Activated CD4-positive, CD25-positive, alpha-beta regulatory T cell treated with anti-CD3 and anti-CD28 coated beads, Interleukin-2, amount 50 U/mL, for 24 hours (primary cell): ENCODE measurements around the gene UMOD.
"Not testable (repeated sequence)": the region's sequence is repeated elsewhere in the genome, so short reads cannot be mapped to it uniquely, and the experiment has no call there.

ENCODE experiments used
- ATAC-seq, 2 donors: fragments of 150-1000 bp; cut with Tn5 transposase; one replicate each; pipeline ENCODE4 v1.10.0; 2021; ENCODE audit warnings: mild to moderate bottlenecking in 1 of 2, moderate library complexity in 1 of 2

Gene UMOD

GRCh38 chr16:20363191-20363590 lies 10.7 kb upstream of the UMOD start:
- ATAC-seq: no peak

- no peak for ATAC-seq
Observed at GRCh38 chr16:20359997-20360396, 7.5 kb upstream of the UMOD start.

GRCh38 chr16:20355114-20355782 lies 2.7 kb upstream of the UMOD start:
- ATAC-seq: no peak

- no peak for ATAC-seq
Observed at GRCh38 chr16:20353379-20353778, 864 bp upstream of the UMOD start.

DNA sequence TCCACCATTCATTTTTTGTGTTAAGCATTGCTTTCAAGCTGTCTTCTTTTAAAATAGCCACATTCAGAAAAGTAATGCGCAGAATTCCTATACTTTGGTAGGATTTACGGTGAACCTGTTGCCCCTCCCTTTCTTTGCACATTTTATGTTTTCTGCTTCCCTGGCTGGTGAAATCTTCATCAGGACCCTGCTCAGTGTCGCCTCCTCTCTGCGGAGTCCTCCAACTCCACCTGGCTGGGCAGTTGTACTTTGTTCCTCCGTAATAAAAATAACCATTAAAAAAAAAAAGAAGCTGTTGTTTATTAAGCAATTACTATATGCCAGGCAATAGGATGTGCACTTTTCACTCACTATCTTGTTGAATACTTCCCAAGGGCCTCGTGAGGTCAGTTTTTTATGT lies 2.9 kb downstream of the UMOD start:
- ATAC-seq: no peak

DNA sequence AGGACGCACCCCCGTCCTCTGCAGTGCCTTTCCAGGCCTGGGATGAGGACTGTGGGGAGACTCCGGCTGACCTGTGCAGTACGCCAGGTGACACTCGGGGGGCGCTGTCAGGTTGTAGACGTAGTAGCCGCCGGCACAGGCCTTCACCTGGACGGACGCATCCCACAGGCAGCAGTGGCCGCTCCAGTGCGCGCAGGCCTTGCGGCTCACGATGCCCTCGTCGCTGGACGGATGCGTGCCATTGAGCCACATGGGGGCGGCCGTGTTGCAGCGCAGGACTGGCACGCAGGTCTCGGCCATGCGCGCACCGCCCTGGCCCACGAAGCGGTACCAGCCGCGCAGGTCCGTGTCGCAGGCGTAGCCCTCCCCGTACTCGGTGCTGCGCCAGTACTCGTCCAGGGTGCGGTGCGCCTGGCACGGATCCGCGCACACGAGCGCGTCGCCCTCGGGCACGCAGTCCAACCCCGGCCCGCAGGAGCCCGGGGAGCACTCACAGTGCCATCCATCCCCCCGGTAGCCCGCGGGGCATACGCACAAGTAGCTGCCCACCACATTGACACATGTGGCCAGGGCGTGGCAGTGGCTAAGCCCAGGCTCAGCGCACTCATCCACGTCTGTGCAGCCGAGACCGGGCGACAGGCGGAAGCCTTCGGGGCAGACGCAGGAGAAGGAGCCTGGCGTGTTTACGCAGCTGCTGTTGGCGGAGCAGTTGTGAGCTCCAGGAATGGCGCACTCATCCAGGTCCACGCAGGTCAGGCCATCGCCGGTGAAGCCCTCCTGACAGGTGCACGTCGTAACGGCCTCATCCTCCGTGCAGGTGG lies 3.9 kb downstream of the UMOD start:
- no peak for ATAC-seq

DNA sequence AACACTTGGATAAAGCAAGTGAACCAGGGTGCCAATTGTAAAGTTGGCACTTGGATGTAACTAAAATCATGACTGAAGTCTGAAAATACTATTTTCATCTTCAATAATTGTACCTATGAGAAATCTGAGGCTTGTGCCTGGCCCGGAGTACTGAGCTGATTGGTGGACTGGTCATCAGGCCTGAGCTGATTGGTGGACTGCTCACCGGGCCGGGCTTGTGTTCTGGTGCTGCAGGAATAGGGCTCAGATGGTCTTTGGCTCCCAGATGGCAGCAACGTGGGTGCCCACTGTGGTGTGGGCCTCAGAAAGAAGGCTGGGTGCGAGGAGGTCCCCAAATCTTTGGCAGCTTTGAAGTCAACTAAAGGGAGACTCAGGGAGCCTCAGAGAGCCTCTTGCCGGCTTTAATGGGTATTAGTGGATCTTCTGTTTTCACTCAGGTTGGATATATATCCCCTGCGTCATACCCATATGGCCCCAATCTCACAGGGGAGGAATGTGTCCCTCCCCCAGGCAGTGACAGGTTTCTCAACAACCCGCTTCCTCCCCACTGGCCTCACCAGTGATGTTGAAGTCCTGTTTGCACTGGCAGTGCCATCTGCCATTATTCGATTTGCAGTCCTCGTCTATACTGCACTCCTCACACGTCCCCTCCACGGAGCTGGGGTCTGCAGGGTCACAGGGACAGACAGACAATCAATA lies 4.7 kb downstream of the UMOD start:
- no peak for ATAC-seq

- no peak for ATAC-seq
Observed at GRCh38 chr16:20344611-20345010, 7.9 kb downstream of the UMOD start.

- ATAC-seq: no peak
Observed at GRCh38 chr16:20339744-20340143, 12.8 kb downstream of the UMOD start.

GRCh38 chr16:20336955-20337354 lies 15.6 kb downstream of the UMOD start:
- no peak for ATAC-seq

DNA sequence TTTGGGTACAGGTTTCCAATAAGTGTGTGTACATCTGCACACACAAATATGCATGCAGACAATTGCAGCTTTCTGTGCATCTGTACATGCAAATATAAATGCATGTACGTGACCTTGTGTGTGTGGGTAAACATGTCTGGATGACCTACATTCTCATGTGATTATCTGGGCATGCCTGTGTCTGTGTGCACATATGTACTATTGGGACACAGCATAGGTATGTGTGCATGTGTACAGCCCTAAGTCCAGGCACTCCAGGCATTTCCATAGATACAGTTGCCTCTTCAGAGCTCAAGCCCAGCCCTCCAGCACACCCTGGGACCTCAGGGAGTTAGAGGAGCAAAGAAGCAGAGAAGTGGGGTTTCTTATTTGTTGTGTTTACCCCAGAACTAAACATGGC lies 18.1 kb downstream of the UMOD start:
- no peak for ATAC-seq

DNA sequence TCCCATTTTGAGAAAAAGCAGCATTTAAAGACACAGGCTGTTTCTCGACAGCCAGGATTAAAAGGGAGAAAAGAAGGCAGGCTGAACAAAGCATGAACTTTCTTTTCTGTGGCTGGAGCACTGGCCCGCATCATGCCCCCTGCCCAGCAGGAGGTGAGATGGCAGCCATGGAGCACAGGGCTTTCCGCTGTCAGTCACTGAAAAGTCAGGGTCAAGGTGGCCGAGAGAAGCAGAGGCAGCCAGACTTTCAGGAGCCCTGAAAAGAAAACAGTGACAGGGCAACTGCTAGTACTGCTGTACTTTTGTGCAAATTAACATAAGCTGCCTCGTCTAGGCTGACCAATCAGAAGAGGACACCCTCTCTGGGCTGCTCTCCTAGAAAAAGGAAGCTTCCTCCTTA lies 19.4 kb downstream of the UMOD start:
- no peak for ATAC-seq

GRCh38 chr16:20332411-20332810 lies 20.1 kb downstream of the UMOD start:
- no peak for ATAC-seq

DNA sequence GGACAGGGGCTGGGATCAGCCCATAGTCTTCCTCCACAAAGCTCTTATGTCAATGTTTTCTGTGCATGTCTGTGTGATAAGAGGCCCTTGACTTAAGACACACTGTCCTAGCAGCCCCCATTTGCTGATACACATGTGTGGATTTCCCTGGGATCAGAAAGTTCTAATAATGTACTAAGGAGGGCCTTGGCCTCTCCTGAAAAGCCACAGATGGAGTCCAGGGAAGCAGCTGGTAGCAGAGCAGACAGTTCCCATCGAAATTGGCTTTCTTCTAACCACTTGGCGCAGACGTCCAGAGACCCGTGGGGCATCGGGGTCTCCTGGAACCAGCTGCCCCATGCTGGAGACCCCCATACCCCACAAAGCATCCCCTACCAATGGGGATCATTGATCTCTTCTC lies 20.9 kb downstream of the UMOD start:
- no peak for ATAC-seq

- ATAC-seq: no peak
Observed at GRCh38 chr16:20329392-20330138, 22.9 kb downstream of the UMOD start.

DNA sequence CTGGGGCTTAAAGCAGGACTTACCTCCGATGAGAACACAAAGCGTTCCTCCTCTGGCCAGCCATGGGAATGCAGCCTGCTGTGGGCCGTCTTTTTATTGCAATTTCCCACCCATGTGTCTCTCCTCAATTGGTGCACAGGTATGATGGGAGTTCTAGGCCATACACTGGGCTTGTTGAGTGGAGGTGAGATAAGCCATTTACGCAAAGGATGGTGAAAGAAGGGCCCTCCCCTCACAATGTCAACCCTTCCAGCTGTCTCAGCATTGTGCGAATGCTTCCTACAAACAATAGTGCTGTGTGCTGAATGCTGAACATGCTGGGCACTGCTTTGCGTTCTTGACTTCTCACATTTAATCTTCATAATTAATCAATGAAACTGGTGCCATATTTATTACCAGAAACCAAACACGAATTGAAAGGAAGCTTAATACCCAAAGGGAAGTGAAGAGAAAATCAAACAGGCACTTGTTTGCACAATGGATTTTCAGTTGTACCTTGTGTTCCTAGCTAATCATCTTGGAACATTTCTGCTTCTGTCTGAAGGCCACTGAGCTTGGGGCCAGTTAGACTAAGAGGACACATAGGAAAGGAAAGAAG lies 25.0 kb downstream of the UMOD start, which contains the start of gene GP2:
TSS of gene GP2 (minus strand) at position 70 of the 598 bp plus-strand sequence. CDS start 1,082 bp downstream, outside the sequence.
- no peak for ATAC-seq

DNA sequence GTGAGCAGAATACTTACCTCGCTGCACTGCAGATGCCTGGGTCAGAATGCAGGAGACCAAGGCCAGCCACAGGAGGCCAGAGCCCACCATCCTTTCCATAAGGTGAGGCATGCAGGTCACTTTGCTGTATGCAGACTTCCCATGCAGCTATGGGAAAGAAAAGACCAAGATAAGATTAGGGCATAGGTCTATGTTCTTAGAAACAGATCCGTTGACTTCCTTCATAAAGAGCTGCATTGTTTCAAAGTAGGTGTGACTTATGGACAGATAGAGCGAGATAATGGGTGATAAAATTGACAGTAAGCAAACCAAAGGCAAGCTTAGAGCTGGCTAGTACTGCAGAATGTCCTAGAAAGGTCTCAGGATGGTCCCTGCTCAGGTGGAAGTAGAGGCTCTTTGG lies 26.2 kb downstream of the UMOD start:
- no peak for ATAC-seq

DNA sequence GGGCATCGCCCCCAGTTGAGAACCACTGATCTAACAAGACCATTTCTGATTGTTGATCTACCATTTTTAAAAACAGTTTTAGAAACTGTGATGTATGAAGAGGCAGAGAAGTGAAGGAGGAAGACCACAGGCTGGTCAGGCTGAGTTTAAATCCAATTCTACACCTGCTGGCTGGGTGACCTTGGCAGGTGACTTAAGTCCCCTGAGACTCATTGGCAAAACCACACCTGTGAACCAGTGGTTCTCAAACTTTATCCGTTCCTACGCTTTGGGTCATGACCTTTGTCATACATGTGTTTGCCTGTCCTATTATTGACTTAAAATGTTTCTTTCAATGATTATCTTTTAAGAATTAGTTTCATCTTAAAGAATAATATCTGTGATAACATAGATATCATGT lies 27.5 kb downstream of the UMOD start:
- ATAC-seq: no peak

DNA sequence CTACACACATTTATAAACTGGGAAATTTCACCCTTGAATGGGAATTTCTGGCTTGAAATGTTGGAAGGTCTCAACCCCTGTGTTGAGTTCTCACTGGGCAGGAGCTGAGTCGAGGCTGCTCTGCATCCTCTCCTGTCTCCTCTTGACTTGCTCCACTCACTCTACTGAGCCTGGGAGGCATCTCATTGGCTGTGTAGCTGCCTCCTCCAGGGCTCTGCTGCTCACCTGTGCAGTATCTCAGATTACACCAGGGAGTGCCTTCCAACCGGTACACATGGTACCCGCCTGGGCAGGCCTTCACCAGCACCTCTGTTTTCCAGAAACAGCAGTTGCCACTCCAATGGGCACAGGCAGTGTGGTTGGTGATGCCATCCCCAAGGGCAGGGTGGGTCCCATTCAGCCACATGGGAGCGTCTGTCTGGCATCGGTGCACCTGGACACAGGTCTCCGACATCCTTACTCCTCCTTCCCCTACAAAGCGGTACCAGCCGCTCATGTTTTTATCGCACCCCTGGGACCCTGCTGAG lies 28.9 kb downstream of the UMOD start:
- no peak for ATAC-seq

DNA sequence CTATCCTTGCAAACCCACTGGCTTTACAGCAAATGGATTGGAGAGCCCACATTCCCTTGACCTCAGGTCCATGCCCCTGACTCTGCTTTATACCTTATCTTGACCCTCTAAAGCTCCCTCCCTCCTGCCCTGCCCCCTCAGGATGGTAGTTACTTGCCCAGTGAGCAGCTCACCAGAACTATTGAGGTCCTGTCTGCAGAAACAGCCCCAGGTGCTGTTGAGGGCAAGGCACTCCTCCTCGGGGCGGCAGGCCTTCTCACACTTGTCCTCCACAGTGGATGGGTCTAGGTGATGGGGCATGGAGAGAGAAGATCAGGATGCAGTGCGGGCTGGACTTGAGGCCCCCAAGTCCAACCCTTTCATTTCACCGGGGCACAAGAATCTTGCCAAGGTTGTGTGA lies 29.8 kb downstream of the UMOD start:
- no peak for ATAC-seq

GRCh38 chr16:20321671-20322070 lies 30.8 kb downstream of the UMOD start:
- no peak for ATAC-seq

DNA sequence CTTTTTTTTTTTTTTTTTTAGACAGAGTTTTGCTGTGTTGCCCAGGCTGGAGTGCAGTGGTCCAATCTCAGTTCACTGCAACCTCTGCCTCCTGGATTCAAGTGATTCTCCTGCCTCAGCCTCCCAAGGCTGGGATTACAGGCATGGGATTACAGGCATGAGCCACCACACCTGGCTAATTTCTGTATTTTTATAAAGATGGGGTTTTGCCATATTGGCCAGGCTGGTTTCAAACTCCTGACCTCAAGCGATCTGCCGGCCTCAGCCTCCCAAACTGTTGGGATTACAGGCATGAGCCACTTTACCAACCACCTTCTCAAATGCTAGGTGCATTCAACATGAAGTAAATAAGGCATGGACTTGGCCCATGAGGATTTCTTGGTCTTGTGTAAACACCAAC lies 31.5 kb downstream of the UMOD start:
- ATAC-seq: not testable (repeated sequence)
